ENCODE results near the gene LCK.
A peak's percentile ranks its signal among the peaks of the same experiment; 100 is the strongest.
"Not testable (repeated sequence)": the region's sequence is repeated elsewhere in the genome, so short reads cannot be mapped to it uniquely, and the experiment has no call there.

Gene LCK

DNA sequence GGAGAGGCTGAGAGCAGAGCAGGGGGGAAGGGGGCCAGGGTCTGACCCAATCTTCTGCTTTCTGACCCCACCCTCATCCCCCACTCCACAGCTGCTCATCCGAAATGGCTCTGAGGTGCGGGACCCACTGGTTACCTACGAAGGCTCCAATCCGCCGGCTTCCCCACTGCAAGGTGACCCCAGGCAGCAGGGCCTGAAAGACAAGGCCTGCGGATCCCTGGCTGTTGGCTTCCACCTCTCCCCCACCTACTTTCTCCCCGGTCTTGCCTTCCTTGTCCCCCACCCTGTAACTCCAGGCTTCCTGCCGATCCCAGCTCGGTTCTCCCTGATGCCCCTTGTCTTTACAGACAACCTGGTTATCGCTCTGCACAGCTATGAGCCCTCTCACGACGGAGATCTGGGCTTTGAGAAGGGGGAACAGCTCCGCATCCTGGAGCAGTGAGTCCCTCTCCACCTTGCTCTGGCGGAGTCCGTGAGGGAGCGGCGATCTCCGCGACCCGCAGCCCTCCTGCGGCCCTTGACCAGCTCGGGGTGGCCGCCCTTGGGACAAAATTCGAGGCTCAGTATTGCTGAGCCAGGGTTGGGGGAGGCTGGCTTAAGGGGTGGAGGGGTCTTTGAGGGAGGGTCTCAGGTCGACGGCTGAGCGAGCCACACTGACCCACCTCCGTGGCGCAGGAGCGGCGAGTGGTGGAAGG, 23.7 kb downstream of the LCK start:
- no peak for DNase-seq

DNA sequence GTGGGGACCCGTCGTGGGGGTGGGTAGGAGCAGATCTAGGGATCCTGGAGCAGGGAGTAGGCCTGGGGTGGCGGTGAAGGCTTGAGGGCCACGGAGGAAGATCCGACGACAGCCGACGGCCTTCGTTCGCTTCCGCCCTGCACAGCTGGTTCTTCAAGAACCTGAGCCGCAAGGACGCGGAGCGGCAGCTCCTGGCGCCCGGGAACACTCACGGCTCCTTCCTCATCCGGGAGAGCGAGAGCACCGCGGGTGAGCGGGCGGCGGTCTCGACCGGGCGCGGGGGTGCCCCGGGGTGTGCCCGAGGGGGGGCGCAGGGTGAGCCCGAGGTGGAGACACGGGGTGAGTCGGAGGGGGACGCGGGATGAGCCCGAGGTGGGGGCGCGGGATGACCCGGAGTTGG, 24.4 kb downstream of the LCK start:
- no peak for DNase-seq

DNA sequence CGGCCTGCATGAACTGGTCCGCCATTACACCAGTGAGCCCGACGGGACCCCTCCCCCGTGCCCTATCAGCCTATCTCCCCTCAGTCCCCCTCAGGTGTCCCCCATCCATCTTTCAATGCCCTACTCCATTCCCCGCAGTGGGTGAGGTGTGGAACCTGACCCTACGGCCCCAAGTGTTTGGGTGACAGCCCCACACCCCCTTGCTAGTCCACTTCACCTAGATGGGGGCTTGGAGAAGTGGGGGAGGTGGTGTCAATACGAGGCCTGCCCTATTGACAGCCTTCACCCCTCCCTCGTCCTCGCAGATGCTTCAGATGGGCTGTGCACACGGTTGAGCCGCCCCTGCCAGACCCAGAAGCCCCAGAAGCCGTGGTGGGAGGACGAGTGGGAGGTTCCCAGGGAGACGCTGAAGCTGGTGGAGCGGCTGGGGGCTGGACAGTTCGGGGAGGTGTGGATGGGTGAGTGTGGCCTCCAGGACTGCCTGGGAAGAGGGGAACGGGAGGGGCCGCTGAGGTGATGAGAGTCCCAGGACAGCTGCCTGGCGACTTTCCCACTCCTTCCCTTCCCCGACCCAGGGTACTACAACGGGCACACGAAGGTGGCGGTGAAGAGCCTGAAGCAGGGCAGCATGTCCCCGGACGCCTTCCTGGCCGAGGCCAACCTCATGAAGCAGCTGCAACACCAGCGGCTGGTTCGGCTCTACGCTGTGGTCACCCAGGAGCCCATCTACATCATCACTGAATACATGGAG, 25.1 kb downstream of the LCK start:
- DNase-seq, result no peak

DNA sequence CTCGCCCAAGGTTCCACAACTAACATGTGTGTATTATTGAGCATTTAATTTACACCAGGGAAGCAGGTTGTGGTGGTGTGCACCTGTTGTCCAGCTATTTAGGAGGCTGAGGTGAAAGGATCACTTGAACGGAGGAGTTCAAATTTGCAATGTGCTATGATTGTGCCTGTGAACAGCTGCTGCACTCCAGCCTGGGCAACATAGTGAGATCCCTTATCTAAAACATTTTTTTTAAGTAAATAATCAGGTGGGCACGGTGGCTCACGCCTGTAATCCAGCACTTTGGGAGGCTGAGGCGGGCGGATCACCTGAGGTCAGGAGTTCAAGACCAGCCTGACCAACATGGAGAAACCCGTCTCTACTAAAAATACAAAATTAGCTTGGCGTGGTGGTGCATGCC, 33.7 kb downstream of the LCK start:
- not testable (repeated sequence) for DNase-seq

DNA sequence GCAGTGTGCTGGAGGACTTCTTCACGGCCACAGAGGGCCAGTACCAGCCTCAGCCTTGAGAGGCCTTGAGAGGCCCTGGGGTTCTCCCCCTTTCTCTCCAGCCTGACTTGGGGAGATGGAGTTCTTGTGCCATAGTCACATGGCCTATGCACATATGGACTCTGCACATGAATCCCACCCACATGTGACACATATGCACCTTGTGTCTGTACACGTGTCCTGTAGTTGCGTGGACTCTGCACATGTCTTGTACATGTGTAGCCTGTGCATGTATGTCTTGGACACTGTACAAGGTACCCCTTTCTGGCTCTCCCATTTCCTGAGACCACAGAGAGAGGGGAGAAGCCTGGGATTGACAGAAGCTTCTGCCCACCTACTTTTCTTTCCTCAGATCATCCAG, 34.6 kb downstream of the LCK start:
- no peak for DNase-seq

DNA sequence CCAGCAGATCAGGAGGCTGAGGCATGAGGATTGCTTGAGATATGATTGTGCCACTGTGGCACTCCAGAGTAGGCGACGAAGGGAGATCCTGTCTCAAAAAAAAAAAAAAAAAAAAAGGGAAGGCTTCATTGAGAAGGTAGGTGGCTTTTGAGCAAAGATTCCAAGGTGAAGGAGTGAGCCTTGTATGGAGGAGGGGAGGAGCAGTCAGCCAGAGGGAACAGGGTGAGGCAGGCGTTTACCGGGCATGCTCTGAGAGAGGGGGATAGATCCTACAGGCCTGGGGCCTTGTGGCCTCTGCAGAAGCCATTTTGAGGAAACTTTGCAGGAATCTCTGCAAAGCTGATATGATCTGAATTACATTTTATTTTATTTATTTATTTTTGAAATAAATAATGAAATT, 35.7 kb downstream of the LCK start:
- no peak for DNase-seq

- no peak for DNase-seq
Measured at GRCh38 chr1:32289256-32289655, 38.2 kb downstream of the LCK start.

DNA sequence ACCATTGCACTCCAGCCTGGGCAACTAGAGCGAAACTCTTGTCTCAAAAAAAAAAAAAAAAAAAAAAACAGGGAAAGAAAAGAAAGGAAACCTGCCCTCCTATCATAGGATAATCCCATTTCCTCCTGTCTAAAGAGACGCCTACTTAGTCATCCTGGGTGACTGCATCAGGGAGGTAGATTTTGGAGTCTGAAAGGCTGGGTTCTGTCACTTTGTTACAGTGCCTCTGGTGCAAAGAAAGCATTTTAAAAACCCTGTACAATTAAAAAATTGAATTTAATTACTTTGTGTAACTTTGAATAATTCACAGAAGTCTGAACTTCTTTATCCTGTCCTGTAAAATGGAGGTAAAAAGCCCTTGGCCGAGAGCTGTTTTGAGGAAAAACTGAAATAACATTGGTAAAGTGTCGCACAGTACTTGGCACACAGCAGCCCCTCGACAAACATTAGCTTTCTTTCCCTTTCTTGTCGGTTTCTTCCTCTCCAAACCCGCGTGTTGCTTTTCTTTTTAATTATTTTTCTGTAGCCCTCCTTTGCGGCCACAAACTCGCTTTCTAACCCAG, 40.2 kb downstream of the LCK start:
- DNase-seq, result no peak

GRCh38 chr1:32291708-32292538, 40.9 kb downstream of the LCK start, which contains the start of gene HDAC1:
TSS of gene HDAC1 (plus strand) at chr1:32292083. CDS start at chr1:32292170, 87 bp downstream.
- DNase-seq, result peak; percentile 80 to 87

- DNase-seq, result not testable (repeated sequence)
Measured at GRCh38 chr1:32298211-32298610, 47.1 kb downstream of the LCK start.

- DNase-seq, result no peak
Measured at GRCh38 chr1:32299327-32299726, 48.3 kb downstream of the LCK start.

GRCh38 chr1:32303358-32303757, 52.3 kb downstream of the LCK start:
- no peak for DNase-seq

DNA sequence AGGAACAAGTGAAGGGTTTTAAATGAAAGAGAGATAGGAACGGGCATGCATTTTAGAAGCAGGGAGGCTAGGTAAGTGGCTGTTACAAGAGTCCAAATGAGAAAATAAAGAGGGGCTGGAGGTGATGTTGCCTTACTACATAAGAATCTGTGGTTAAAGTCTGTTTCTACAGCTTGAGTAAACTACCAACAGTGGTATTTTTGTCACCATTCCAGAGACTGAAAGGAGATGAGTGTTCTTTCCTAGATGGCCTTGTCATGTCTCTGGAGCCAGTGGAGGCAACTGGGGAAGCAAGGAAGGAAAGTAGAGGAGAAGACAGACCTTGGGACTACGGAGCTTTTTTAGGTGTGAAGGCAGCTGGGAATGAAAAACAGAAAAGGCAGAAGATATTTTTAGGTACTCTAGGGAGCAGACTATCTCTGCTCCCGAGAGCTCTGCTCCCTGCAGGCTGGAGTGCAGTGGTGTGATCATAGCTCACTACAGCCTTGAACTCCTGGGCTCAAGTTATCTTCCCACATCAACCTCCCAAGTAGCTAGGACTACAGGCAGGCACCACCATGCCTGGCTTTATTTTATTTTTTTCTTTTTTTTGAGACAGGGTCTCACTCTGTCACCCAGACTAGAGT, 53.0 kb downstream of the LCK start:
- DNase-seq, result no peak

- DNase-seq, result no peak
Measured at GRCh38 chr1:32305310-32305709, 54.2 kb downstream of the LCK start.

DNA sequence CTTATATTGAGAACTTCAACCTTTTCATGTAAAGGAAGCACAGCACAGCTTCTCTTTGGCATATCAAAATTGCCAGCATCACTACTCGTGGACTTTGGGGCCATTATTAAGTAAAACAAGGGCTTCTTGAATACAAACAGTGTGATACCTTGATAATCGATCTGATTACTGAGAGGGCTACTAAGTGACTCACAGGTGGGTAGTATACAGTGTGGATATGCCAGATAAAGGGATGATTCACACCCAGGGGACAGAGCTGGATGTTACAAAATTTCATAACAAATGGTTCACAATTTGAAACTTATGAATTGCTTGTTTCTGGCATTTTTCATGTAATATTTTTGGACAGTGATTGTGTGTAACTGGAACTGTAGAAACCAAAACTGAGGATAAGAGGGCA, 56.3 kb downstream of the LCK start:
- DNase-seq, result no peak

DNA sequence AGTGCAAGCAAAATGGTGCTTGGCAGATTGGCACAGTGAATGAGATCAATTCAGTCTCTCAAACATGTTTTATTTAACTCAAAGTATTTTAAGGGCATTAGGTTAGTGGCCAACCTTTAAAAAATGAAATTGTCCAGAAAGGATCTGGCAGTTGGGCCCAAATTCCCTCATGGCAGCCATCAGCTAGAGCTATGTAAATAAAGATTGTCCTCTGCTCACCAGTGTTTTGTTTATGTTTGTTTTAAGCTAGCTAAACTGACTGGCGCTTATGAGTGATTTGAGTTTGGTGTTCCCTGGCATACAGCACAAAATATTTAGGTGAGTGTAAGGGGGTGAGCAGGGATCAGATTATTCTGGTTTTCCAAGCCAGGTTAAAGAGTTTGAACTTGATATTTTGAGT, 58.9 kb downstream of the LCK start:
- no peak for DNase-seq

DNA sequence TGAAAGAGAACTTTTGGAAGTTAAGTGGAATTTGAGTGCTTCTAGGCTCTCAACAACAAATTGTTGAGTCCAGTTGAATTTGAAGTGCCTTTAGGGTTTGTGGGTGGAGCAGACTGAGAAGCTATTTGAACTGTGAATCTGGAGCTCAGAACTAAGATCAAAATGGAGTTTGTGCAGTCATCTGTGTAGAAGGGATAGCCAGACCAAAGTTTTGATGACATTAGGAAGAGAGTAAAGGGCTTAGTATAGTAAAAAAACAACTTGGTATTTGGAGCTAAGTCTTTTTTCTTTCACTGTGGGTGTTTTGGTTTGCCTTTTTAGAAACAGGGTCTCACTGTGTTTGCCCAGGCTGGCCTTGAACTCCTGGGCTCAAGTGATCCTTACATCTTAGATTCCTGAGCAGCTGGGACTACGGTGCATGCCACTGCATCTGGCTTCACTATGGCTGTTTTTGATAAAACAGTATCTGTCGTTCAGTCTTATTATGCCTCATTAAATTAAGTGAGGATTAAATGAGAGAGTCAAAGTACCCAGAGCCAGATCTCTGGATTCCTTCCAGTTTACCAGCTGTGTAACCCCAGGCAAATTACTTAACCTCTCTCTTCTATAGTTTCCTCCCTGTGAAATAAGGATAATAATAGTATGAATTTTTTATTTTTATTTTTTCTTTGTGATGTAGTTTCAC, 60.8 kb downstream of the LCK start:
- DNase-seq, result no peak

DNA sequence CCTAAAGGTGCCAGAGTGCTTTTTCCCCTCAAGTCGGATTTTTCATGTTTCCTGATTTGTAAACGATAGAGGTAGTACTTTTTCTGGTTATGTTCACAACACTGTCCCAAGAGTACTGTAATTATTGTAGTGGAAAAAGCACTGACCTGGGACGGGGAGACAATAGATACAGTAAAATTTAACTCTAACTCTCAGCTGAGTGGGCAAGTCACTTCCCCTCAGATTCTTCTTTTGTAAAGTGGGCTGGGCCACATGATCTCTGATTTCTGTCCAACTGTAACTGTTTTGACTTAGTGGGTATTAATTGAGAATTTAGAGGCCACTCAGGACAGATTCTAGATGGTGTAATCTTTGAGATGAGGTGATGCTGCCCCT, 65.8 kb downstream of the LCK start:
- DNase-seq, result no peak

DNA sequence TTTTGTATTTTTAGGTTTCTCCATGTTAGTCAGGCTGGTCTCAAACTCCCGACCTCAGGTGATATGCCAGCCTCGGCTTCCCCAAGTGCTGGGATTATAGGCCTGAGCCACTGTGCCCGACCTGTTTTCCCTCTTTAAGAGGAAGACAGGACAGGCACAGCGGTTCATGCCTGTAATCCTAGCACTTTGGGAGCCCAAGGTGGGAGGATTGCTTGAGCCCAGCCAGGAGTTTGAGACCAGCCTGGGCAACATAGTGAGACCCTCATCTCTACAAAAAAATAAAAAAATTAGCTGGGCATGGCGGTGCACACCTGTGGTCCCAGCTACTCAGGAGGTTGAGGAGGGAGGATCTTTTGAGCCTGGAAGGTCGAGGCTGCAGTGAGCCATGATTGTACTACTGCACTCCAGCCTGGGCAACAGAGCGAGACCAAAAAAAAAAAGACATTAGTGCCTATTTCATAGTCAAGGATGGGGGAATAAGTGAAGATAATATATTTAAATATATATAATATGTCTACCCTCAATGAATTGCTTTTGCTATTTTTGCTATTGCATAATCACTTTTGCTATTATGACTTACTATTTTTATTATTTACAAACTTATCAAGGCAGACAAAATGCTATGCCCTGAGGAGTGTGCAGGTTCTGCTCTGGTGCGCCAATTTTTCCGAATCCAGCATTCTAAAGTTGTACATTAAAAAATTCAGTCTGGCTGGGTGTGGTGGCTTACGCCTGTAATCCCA, 67.2 kb downstream of the LCK start:
- no peak for DNase-seq

DNA sequence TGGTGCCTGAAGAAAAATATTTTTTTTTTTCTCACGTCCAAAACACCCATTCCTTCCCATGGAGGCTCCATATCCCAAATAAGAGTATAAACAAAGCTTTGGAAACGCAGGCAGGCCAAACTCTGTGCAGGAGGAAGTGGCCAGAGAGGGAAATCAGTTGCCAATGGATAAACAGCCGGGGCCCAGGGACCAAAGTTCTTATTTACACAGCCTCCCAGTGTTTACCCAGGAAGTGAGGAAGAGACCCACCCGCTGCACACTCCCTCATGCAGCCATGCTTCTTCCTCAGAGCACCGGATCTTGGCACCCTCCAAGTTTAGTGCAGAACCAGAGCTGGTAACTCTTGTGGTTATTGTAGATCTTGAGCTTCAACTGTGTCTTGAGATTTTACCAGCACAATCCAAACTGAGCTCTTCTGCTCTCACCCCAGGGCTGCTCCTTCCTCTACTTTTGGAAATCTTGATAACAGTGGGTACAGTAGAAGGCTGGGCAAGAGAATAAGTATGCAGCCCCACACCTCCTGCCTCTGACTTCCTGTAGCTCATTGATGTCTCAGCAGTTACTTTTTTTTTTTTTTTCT, 70.7 kb downstream of the LCK start:
- no peak for DNase-seq

GRCh38 chr1:32327204-32327603, 76.1 kb downstream of the LCK start:
- DNase-seq, result no peak
